ENCODE measurements around the gene MTFR1L.

MTFR1L gene

DNA sequence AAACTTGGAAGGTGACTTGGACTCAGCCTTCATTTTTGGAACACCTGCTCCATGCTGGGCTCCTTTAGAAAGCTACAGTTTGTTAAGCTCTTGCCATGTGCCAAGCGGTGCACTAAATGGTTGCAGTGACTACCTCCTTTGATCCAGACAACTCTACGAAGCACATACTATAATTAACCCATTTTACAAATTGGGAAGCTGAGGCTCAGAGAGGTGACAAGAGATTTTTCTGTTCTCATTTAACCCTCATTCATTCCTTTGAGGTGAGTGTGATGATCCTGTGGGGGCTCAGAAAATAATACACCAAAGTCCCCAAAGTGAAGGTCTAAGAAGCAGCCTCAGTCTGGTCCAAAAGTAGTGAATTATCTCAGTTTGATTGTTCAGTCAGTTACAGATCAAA lies 57.4 kb downstream of the MTFR1L start:
- DNase-seq (ENCODE audit: low read depth in 2 of 2, low spot score in 1 of 2) = no peak

DNA sequence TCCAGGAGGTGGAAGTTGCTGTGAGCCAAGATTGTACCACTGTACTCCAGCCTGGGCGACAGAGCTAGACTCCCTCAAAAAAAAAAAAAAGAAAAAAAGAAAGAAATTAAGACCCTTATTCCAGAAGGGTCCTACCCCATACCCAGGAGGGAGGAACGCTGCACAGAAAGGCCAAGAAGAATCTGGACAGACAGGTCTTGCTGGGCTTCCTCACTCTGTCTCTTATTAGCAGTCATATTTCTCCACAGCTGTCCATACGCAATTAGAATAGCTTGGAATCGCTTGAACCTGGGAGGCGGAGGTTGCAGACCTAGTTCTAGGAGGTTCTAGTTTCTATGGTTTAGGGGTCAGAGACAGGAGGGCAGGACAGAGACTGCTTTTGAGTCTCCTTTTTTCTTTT lies 58.9 kb downstream of the MTFR1L start:
- no peak for DNase-seq (ENCODE audit: low read depth in 2 of 2, low spot score in 1 of 2)

GRCh38 chr1:25879675-25880074 lies 59.9 kb downstream of the MTFR1L start:
- no peak for DNase-seq (ENCODE audit: low read depth in 2 of 2, low spot score in 1 of 2)

GRCh38 chr1:25880518-25880917 lies 60.8 kb downstream of the MTFR1L start:
- no peak for DNase-seq (ENCODE audit: low read depth in 2 of 2, low spot score in 1 of 2)

DNA sequence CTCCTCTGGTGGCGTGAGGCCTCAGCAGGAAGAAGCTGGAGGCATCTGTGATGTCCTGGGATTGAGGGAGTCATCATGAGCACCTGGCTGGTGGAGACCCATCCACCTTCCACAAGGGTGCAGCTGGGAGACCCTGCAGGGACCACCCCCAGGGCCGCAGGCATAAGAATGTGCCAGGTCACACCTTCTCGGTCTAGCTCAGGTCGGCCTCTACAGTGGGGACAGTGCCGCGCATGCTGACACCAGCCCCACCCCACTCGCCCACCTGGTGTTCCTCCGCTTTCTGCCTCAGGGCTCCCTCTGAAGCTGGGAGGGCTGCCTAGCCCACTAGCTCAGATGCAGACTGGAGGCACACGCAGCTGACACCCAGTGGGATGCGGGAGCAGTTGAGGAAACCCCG lies 61.5 kb downstream of the MTFR1L start:
- no peak for DNase-seq (ENCODE audit: low read depth in 2 of 2, low spot score in 1 of 2)

All from stimulated activated CD8-positive, alpha-beta memory T cell treated with anti-CD3 and anti-CD28 coated beads, Interleukin-4, amount 100 ng/mL, for 1 hour (primary cell).